BLaER1 (cell line): ENCODE data around the gene PPP2R5B.
A peak's percentile ranks its signal among the peaks of the same experiment; 100 is the strongest.

Source experiments
- H3K27ac ChIP-seq: shearing (Covaris generic); formaldehyde crosslinking; 2 replicates; pipeline ENCODE4 v1.8.1; 2022
- H3K27me3 ChIP-seq: shearing (Covaris generic); formaldehyde crosslinking; 2 replicates; pipeline ENCODE4 v1.8.1; 2022
- H3K36me3 ChIP-seq: shearing (Covaris generic); formaldehyde crosslinking; 2 replicates; pipeline ENCODE4 v1.8.1; 2022
- H3K4me1 ChIP-seq: shearing (Covaris generic); formaldehyde crosslinking; 2 replicates; pipeline ENCODE4 v1.8.1; 2022
- H3K4me2 ChIP-seq: shearing (Covaris generic); formaldehyde crosslinking; 2 replicates; pipeline ENCODE4 v1.8.1; 2022
- H3K4me3 ChIP-seq: shearing (Covaris generic); formaldehyde crosslinking; 2 replicates; pipeline ENCODE4 v1.8.1; 2022
- H3K9ac ChIP-seq: shearing (Covaris generic); formaldehyde crosslinking; 2 replicates; pipeline ENCODE4 v1.8.1; 2022
- H3K9me3 ChIP-seq: shearing (Covaris generic); formaldehyde crosslinking; 2 replicates; pipeline ENCODE4 v1.8.1; 2022
- H4K20me1 ChIP-seq: shearing (Covaris generic); formaldehyde crosslinking; 2 replicates; pipeline ENCODE4 v1.8.1; 2022
- Cebpa-rat ChIP-seq: shearing (Covaris generic); IDR thresholded peaks from 2 replicates; pipeline ENCODE4 v1.8.1; 2022

PPP2R5B gene

DNA sequence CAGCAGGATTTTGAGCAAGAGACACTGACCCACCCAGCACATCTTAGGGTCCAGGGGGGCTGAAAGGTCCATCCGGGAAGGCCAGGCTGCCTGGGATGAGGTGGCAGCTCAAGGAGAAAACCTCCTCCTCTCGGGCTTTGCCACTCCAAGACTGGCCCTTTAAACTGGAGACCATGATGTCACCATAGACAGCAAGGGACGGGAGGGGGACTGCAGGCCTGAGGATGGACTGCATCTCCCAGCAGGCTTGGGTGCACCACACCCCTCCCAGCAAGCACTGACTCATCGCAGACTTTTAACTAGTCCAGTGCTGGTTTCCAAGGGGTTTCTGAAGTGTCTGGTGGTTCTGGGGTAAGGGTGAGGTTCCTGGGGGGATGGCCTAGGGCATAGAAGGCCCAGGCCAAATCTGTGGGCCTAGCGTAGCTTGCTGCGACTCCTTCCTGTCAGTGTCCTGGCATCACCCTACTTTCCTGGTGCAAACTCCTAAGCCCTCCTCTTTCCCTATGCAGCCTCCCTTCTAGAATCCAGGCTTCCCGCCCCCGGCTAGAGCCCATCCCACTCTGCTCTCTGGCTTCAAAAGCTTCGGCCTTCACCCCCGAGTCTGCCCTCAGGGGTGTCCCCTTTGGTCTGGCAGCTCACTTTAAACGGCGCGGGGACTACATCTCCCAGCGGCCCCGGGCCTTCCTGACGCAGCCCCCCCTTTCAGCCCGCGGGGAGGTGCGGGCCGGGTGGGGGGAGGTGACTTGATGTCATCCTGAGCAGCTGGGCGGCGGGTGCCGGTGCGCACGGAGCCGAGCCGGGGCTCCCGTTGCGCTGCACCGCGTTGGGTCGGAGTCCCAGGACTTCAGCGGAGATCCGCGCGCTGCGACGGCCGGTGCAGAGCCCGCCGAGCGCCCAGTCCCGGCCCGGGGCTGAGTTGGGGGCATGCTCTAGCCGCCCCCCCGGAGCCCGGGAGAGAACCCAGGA is at the start of gene PPP2R5B:
Gene PPP2R5B (plus strand): TSS at position 746 of the 966 bp plus-strand sequence. CDS start 1,046 bp downstream, outside the sequence.
- H3K9me3 ChIP-seq, result no peaks in the 10 kb centered on the region
- H3K9ac ChIP-seq, result peak within 1 kb of the TSS; percentile 82
- TF ChIP-seq Cebpa-rat, result no peak
- H3K27ac ChIP-seq, result peak within 1 kb of the TSS; percentile 78
- H3K27me3 ChIP-seq, result peaks cover 6% of the 10 kb centered on the region; the same call in 1 of the 2 replicates
- peak within 1 kb of the TSS; percentile 94 for H3K4me2 ChIP-seq
- H3K4me3 ChIP-seq, result peak within 1 kb of the TSS; percentile 82
- H4K20me1 ChIP-seq, result no peaks in the 10 kb centered on the region
- peaks cover 22% of the 10 kb centered on the region; the same call in 1 of the 2 replicates for H3K36me3 ChIP-seq
- peaks cover 64% of the 10 kb centered on the region for H3K4me1 ChIP-seq

DNA sequence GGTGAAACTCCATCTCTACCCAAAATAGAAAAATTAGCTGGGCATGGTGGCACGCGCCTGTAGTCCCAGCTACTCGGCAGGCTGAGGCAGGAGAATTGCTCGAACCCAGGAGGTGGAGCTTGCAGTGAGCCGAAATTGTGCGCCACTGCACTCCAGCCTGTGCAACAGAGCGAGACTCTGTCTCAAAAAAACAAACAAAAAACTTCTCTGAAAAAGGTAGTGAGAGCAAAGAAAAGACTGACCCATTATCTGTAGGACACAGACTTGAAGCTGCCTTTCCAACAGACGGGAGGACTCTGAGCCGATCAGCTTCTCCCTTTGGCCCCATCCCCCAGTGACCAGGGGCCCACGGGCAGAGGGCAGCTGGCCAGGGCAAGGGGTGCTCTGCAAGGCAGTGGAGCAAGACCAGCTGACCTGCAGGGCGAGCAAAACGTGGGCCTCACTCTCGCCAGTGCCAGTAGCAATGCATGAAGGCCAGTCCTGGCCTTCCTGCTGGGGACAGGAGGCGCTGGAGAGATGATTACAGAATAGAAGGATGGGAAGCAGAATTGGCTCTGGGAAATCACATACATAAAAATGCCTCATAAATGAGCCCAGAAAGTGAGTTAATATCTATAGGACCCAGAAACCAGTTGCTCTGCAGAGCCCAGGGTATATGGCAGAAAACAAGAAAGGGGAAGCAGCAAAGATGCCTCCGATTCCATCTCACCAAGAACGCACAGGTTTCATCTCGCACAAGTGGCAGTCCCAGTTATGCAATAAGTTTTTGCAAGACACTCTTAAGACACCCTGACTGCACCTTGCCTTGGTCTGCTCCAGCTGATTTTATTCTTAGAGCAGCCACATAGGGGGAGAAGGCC is 48.9 kb upstream of the PPP2R5B start:
- peak overlapping the region; percentile 95 for H3K4me3 ChIP-seq
- TF ChIP-seq Cebpa-rat, result peak; percentile 56
- no peaks in the 10 kb centered on the region for H3K9me3 ChIP-seq
- H4K20me1 ChIP-seq, result peaks cover 74% of the 10 kb centered on the region
- peaks cover 41% of the 10 kb centered on the region for H3K36me3 ChIP-seq
- H3K9ac ChIP-seq, result peak overlapping the region; percentile 90
- peak overlapping the region; percentile 99 for H3K4me2 ChIP-seq
- H3K27me3 ChIP-seq, result no peaks in the 10 kb centered on the region
- peaks cover 82% of the 10 kb centered on the region for H3K4me1 ChIP-seq
- H3K27ac ChIP-seq, result peak overlapping the region; percentile 85

- Histone ChIP-seq H3K9ac (peak overlapping the region; percentile 90), H3K9me3 (no peaks in the 10 kb centered on the region), H3K36me3 (peaks cover 34% of the 10 kb centered on the region), H3K4me2 (peak overlapping the region; percentile 99), H4K20me1 (peaks cover 67% of the 10 kb centered on the region), H3K27me3 (no peaks in the 10 kb centered on the region), H3K27ac (peak overlapping the region; percentile 85), H3K4me3 (peak overlapping the region; percentile 95), H3K4me1 (peaks cover 82% of the 10 kb centered on the region)
- no peak for TF ChIP-seq Cebpa-rat
These were observed 48.2 kb upstream of the PPP2R5B start for GRCh38 chr11:64876229-64876750.

DNA sequence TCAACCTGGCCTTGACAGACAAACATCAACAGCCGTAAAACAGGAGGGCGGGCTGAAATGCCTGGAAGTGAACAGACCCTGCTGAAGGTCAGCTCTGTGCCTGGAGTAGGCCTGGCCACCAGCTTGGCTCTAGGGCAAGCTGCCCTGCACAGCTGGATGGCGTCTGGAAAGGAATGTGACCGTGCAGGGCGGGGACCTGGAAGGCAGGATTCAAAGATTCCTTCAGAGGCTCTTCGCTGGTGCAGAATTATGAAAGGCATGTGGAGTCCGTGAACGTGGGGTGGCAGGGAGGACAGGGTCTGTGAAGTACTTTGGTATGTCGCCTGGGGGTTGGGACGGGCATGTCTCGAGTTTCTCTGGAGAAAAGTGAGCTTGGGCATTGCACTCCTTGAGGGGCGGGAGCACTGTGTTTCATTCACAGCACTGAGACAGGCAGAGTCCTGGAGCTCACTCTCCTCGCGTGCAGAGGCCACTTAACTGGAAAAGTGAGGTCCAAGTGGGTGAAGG is 47.6 kb upstream of the PPP2R5B start:
- Histone ChIP-seq H3K4me1 (peaks cover 82% of the 10 kb centered on the region), H3K4me2 (peak overlapping the region; percentile 99), H3K4me3 (peak overlapping the region; percentile 95), H3K36me3 (peaks cover 28% of the 10 kb centered on the region), H3K27me3 (no peaks in the 10 kb centered on the region), H4K20me1 (peaks cover 61% of the 10 kb centered on the region), H3K27ac (peak overlapping the region; percentile 85), H3K9me3 (no peaks in the 10 kb centered on the region), H3K9ac (peak overlapping the region; percentile 90)
- no peak for TF ChIP-seq Cebpa-rat

GRCh38 chr11:64877390-64878222 is 46.9 kb upstream of the PPP2R5B start:
- Histone ChIP-seq H3K27me3 (no peaks in the 10 kb centered on the region), H3K9me3 (no peaks in the 10 kb centered on the region), H3K36me3 (peaks cover 21% of the 10 kb centered on the region), H3K9ac (peak overlapping the region; percentile 90), H3K4me3 (peak overlapping the region; percentile 95), H3K4me1 (peaks cover 82% of the 10 kb centered on the region), H3K4me2 (peak overlapping the region; percentile 99), H4K20me1 (peaks cover 54% of the 10 kb centered on the region), H3K27ac (peak overlapping the region; percentile 85)
- no peak for TF ChIP-seq Cebpa-rat

DNA sequence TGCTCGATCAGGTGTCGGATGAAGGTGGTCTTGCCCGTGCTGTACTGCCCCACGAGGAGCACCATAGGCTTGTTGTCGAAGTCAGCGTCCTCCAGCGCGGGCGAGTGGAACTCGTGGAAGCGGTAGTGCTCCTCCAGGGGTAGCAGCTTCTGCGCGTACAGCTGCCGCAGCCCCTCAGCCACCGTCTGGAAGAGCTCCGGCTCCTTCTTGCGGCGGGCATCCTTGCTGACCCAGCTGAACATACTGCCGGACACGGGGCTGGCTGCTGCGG is 46.3 kb upstream of the PPP2R5B start:
- H3K27me3 ChIP-seq, result no peaks in the 10 kb centered on the region
- peak overlapping the region; percentile 95 for H3K4me3 ChIP-seq
- peak overlapping the region; percentile 99 for H3K4me2 ChIP-seq
- peak overlapping the region; percentile 90 for H3K9ac ChIP-seq
- peaks cover 15% of the 10 kb centered on the region for H3K36me3 ChIP-seq
- H3K9me3 ChIP-seq, result no peaks in the 10 kb centered on the region
- peak overlapping the region; percentile 85 for H3K27ac ChIP-seq
- peaks cover 82% of the 10 kb centered on the region for H3K4me1 ChIP-seq
- TF ChIP-seq Cebpa-rat, result no peak
- H4K20me1 ChIP-seq, result peaks cover 49% of the 10 kb centered on the region

DNA sequence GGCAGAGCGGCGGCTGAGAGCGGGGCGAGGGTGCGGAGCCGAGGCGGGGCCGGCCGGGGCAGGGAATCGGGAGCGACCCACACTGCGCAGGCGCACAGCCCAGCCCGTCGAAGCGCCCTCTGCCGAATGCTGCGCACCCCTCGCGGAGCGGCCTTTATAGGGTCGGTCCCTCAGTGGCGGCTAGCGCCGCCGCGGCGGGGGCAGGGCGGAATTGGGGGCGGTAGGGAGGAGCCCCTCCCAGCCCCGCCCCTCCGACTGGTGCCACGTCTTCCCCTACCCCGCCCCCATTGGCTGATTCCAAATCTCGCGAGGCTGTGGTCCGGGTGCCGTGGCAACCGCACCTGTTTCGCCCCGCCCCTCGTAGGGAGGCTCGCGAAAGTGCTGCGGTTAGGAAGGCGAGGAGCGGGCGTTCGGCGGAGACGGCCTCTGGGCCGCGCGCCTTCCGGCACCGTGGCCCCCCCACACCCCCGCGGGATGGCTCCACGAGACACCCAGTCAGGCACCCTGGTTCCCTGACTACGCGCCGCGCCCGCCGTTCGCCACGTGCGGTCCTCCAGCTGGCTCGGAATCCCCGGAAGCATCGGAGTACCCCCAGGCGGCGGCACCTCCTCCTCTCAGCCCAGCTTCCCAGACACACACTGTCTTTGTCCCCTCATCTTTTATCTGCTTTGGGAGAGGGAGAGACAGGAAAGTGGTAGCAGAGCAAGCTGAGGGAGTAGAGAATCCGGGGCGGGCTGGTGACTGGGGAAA is 45.8 kb upstream of the PPP2R5B start, which contains the start of gene EHD1:
Gene EHD1 (minus strand): TSS at position 128 of the 750 bp plus-strand sequence. CDS start 157 bp downstream, outside the sequence.
- Histone ChIP-seq H3K36me3 (peaks cover 10% of the 10 kb centered on the region; the same call in 1 of the 2 replicates), H4K20me1 (peaks cover 44% of the 10 kb centered on the region), H3K4me3 (peak within 1 kb of the TSS; percentile 95), H3K4me1 (peaks cover 82% of the 10 kb centered on the region), H3K27ac (peak within 1 kb of the TSS; percentile 95), H3K9ac (peak within 1 kb of the TSS; percentile 90), H3K4me2 (peak within 1 kb of the TSS; percentile 99), H3K27me3 (no peaks in the 10 kb centered on the region), H3K9me3 (no peaks in the 10 kb centered on the region)
- TF ChIP-seq Cebpa-rat, result no peak

- peaks cover 38% of the 10 kb centered on the region for H4K20me1 ChIP-seq
- 0 out of 2 replicates have a peak, but pooled peaks cover 10% of the 10 kb centered on the region for H3K36me3 ChIP-seq
- H3K4me1 ChIP-seq, result peaks cover 82% of the 10 kb centered on the region
- H3K9me3 ChIP-seq, result no peaks in the 10 kb centered on the region
- peak overlapping the region; percentile 90 for H3K9ac ChIP-seq
- H3K4me2 ChIP-seq, result peak overlapping the region; percentile 96
- no peaks in the 10 kb centered on the region for H3K27me3 ChIP-seq
- TF ChIP-seq Cebpa-rat, result no peak
- H3K4me3 ChIP-seq, result peak overlapping the region; percentile 95
- peak overlapping the region; percentile 95 for H3K27ac ChIP-seq
These were observed 45.1 kb upstream of the PPP2R5B start for GRCh38 chr11:64879244-64879900.
